ENCODE results near the gene VAMP8. TPM values are rescaled to one million over a fixed set of nuclear protein-coding genes. Genes with fewer than 3 reads are reported as not detected.

Gene VAMP8
- total RNA-seq, 1 donor from 2014 or later, result 235 TPM

DNA sequence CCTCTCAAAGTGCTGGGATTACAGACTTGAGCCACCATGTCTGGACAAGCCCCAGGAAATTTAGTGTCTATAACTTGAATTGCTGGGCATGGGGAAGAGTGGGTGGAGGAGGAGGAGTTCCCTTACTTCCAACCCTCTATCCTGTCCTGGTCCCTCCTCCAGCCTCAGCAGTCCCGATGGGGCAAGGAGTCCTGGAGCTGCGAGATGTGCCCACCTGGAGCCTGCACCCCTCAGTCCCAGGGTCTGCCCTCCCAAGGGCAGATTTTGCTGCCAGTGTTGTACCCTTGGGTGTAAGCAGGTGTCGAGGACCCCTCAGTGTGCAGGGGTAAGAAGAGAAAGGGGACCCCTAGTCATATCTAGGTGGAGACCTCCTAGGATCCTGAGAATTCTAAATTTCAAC lies 2.8 kb downstream of the VAMP8 start:
- Histone ChIP-seq H3K27ac (peak overlapping the region; percentile 94), H3K9me3 (no peaks in the 10 kb centered on the region), H3K4me1 (peaks cover 71% of the 10 kb centered on the region), H3K36me3 (peaks cover 27% of the 10 kb centered on the region), H3K27me3 (no peaks in the 10 kb centered on the region), H3K4me3 (no peak overlapping the region)
- ATAC-seq, result no peak
- intact Hi-C loops (cut with DNase I), result no loop called here
- TF ChIP-seq, protein P1, sequence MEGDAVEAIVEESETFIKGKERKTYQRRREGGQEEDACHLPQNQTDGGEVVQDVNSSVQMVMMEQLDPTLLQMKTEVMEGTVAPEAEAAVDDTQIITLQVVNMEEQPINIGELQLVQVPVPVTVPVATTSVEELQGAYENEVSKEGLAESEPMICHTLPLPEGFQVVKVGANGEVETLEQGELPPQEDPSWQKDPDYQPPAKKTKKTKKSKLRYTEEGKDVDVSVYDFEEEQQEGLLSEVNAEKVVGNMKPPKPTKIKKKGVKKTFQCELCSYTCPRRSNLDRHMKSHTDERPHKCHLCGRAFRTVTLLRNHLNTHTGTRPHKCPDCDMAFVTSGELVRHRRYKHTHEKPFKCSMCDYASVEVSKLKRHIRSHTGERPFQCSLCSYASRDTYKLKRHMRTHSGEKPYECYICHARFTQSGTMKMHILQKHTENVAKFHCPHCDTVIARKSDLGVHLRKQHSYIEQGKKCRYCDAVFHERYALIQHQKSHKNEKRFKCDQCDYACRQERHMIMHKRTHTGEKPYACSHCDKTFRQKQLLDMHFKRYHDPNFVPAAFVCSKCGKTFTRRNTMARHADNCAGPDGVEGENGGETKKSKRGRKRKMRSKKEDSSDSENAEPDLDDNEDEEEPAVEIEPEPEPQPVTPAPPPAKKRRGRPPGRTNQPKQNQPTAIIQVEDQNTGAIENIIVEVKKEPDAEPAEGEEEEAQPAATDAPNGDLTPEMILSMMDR (IDR thresholded peaks at IDR 0.05), result no peak
- DNase-seq, result no peak

DNA sequence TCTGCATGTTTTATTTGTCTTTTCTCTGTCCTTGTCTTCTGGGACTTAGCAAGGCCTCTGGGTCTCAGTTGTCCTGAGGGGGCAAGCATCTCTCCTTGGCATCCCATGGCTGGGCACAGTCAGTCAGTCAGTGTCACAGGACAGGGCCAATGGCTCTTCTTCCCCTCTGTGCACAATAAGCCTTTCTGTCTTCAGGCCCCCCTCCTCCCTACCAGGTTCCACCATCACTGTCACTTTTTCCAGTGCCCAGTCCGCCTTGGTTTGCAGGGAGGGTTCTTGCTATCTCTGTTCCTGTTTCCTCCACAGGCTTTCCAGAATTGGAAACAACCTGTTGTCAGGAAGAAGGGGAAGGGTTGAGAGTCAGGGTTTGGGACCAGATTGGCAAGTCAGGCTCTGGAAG lies 5.1 kb downstream of the VAMP8 start:
- H3K4me3 ChIP-seq, result no peak overlapping the region
- intact Hi-C loops (cut with DNase I), result no loop called here
- TF ChIP-seq, protein P1 (IDR thresholded peaks at IDR 0.05), result no peak
- H3K9me3 ChIP-seq, result no peaks in the 10 kb centered on the region
- H3K36me3 ChIP-seq, result peaks cover 27% of the 10 kb centered on the region
- H3K27me3 ChIP-seq, result no peaks in the 10 kb centered on the region
- ATAC-seq (no peak), DNase-seq (no peak)
- H3K4me1 ChIP-seq, result peaks cover 76% of the 10 kb centered on the region
- H3K27ac ChIP-seq, result peak overlapping the region; percentile 94

DNA sequence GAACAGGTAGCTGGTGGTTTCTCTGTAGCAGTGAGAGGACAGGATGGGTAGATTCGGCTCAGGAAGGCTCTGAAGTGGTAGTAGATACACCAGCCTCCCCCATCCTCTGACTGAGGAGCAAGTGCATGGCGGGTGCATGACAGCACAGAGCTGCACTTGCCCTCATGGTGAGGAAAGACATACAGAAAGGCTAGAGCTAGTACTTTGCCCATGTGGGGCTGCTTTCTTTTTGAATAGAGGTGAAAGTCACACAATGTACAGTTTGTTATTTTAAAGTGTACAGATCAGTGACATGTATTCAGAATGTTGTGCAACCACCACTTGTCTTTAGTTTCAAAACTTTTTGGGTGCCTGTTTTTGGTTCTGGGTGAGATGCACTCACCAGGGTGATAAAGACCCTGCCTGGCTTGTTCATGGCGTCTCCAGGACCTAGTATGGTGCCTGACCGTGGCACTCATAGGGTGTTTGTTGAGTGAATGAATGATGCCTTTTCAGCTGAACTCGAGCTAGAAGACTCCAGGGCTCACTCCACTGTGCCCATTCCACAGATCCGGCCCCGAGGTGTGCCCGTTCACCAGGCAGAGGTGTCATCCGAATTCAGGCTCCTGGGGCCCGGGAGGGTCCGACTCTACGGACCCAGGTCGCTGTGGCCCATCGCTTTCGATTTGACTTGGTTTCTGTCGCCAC lies 6.4 kb downstream of the VAMP8 start:
- Histone ChIP-seq H3K27ac (peak overlapping the region; percentile 94), H3K4me1 (peaks cover 81% of the 10 kb centered on the region), H3K9me3 (no peaks in the 10 kb centered on the region), H3K27me3 (no peaks in the 10 kb centered on the region), H3K4me3 (peak overlapping the region; percentile 67), H3K36me3 (peaks cover 27% of the 10 kb centered on the region)
- DNase-seq (no peak), ATAC-seq (no peak)
- intact Hi-C loops (cut with DNase I), result no loop called here
- TF ChIP-seq, protein P1 (IDR thresholded peaks at IDR 0.05), result no peak

DNA sequence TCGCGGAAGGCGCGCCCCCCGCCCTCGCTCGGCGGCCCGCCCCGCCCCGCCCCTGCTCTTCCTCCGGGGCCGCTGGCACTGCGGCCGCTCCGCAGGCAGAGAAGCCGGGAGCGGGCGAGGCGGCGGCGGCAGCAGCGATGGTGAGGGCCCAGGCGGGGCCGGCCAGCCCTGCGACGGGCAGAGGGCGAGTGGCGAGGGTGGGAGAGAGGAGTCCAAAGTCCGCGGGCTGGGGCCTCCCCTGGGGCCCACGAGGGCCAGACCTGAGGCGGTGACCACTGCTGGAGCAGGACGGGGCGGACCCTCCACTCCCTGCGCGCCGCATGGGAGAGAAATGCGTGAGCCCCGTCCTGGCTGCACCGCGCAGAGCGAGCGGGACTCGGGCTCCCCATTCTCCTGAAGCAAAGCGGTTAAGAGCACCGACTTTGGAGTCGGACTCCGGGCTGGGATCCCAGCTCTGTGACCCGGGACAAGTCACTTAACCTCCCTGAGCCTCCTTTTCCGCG lies 7.0 kb downstream of the VAMP8 start, which contains the start of gene VAMP5:
Gene VAMP5, plus strand, starts transcription at position 78 of the 503 bp plus-strand sequence. Its CDS starts 60 bp downstream, at position 138.
- DNase-seq, result no peak
- ATAC-seq, result peak; percentile 45
- Histone ChIP-seq H3K27me3 (no peaks in the 10 kb centered on the region), H3K27ac (peak within 1 kb of the TSS; percentile 94), H3K4me1 (peaks cover 81% of the 10 kb centered on the region), H3K36me3 (peaks cover 27% of the 10 kb centered on the region), H3K9me3 (no peaks in the 10 kb centered on the region), H3K4me3 (peak within 1 kb of the TSS; percentile 67)
- TF ChIP-seq, protein P1 (IDR thresholded peaks at IDR 0.05), result no peak
- intact Hi-C loops (cut with DNase I), result no loop called here

DNA sequence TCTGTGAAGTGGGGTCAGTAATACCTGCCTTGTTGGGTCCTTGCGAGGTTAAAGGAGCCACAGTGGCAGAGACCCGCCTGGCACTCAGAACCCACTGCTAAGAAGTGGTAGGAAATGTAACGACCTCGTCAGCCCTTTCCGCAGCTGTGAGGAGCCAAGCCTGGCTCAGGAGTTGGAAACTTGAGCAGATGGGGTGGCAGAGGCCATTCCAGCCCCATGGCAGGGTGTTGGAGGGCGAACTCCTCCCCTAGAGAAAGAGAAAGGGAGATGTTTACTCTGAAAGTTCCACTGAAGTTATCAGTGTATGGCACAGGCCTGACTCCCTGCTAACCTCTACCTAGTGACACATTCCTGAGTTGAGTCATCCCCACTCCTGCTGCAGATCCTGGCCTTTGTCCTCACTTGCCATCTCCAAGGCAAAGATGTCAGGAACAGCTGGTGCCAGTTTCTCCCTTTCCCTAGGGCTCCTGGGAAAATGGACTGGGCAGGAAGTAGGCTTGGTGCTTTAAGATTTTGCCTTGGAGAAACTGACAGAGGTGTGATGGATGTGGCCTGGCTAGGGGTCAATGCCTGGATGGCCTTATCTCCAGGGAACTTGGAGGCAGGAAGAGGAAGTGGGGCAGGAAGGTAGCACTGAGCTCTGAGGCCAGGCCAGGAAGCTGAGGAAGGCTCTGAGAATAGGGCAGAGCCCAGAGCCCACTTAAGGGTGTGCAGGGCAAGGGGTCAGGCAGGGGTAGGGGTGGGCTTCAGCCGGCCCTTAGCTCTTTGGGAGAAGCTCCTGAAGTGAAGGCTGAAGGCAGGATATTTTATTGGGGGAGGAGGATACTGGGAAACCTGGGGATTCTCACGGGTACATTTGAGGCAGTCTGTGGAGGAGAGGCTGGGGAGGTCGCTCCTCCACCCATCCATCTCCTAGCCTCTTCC lies 7.7 kb downstream of the VAMP8 start:
- Histone ChIP-seq H3K4me3 (peak overlapping the region; percentile 67), H3K27me3 (no peaks in the 10 kb centered on the region), H3K36me3 (peaks cover 27% of the 10 kb centered on the region), H3K9me3 (no peaks in the 10 kb centered on the region), H3K27ac (peak overlapping the region; percentile 94), H3K4me1 (peaks cover 81% of the 10 kb centered on the region)
- DNase-seq, result no peak
- intact Hi-C loops (cut with DNase I), result no loop called here
- ATAC-seq, result peak; percentile 61
- TF ChIP-seq, protein P1 (IDR thresholded peaks at IDR 0.05), result no peak

Measured in upper lobe of right lung (tissue), 1 donor.